GM12878 (cell line): Measurements from ENCODE around the gene SCT. TPM values are rescaled to one million over a fixed set of nuclear protein-coding genes. Genes with fewer than 3 reads are reported as not detected.

ENCODE experiments used
- ATAC-seq: fragments of 200-7000 bp; cut with Tn5 transposase; 3 replicates; pipeline ENCODE4 v1.9.1; 2020; ENCODE audit warnings: mild to moderate bottlenecking, moderate library complexity
- BruUV-seq: library from RNA; stranded (reverse); fragments of 400-500 nt; replicated peaks from 2 replicates; lab custom pipeline; 2021; lab: Mats Ljungman, UMichigan
- CTCF ChIA-PET: fragments of 300-600 bp; sonication (Branson Sonifier 250); formaldehyde crosslinking; extraction: SDS; loops from one replicate; lab custom pipeline; 2021; ENCODE audit warnings: inconsistent platforms; lab: Yijun Ruan, JAX
- POLR2A ChIA-PET: fragments of 350-600 bp; formaldehyde crosslinking; extraction: SDS; loops from one replicate; lab custom pipeline; 2021; ENCODE audit warnings: inconsistent platforms; lab: Charles Lee
- RAD21 ChIA-PET: fragments of 300-600 bp; sonication (Branson Sonifier 250); formaldehyde crosslinking; loops from one replicate; lab custom pipeline; 2023; ENCODE audit warnings: antibody characterized with exemption; ENCODE audit not compliant: unreplicated experiment; lab: Charles Lee
- SMC1A ChIA-PET: fragments of 300-600 bp; sonication (Branson Sonifier 250); formaldehyde crosslinking; loops from one replicate; lab custom pipeline; 2023; ENCODE audit not compliant: unreplicated experiment, uncharacterized antibody; lab: Charles Lee
- DNase-seq: peaks from one replicate; pipeline ENCODE4 v3.0.0-alpha.2; 2011; ENCODE audit warnings: low read depth, low spot score
- FAIRE-seq: peaks from 3 replicates; lab custom pipeline; 2011; peaks lifted over from hg19 to GRCh38; lab: Jason Lieb, UNC
- H2AFZ ChIP-seq: 2 replicates; pipeline ENCODE4 v1.6.0; 2011; ENCODE audit warnings: low read depth, low read length, control low read depth; ENCODE audit not compliant: control insufficient read depth
- H3K27ac ChIP-seq: 2 replicates; pipeline ENCODE4 v1.5.1; 2011; ENCODE audit warnings: control low read depth; ENCODE audit not compliant: control insufficient read depth, insufficient read depth
- H3K27me3 ChIP-seq, 2 experiments: replicated peaks in 1 of 2; 2 replicates each; pipeline versions ENCODE4 v1.6.0 to v1.6.1; 2011; ENCODE audit warnings: low read length in 1 of 2; ENCODE audit not compliant: control insufficient read depth in 2 of 2, insufficient read depth in 2 of 2
- H3K36me3 ChIP-seq, 2 experiments: 2 replicates each; pipeline ENCODE4 v1.5.1; 2011; ENCODE audit warnings: low read length in 1 of 2; ENCODE audit not compliant: control insufficient read depth in 2 of 2, insufficient read depth in 2 of 2
- H3K4me1 ChIP-seq: 2 replicates; pipeline ENCODE4 v1.6.1; 2011; ENCODE audit warnings: mild to moderate bottlenecking, low read length, moderate library complexity, mixed read lengths; ENCODE audit not compliant: control insufficient read depth, insufficient read depth
- H3K4me2 ChIP-seq: 2 replicates; pipeline ENCODE4 v1.6.0; 2011; ENCODE audit warnings: control low read depth; ENCODE audit not compliant: control insufficient read depth, insufficient read depth
- H3K4me3 ChIP-seq: fragments of 200-600 bp; sonication (generic); 2 replicates; pipeline ENCODE4 v1.5.1; 2016
- H3K79me2 ChIP-seq: 2 replicates; pipeline ENCODE4 v1.6.0; 2011; ENCODE audit warnings: low read length; ENCODE audit not compliant: control insufficient read depth, insufficient read depth
- H3K9ac ChIP-seq: 2 replicates; pipeline ENCODE4 v1.8.0; 2011; ENCODE audit warnings: low read length, control low read depth, mixed read lengths; ENCODE audit not compliant: control insufficient read depth, insufficient read depth
- H3K9me3 ChIP-seq: replicated peaks from 3 replicates; pipeline ENCODE4 v1.5.1; 2011; ENCODE audit warnings: mild to moderate bottlenecking, low read length; ENCODE audit not compliant: control insufficient read depth, insufficient read depth
- H4K20me1 ChIP-seq: 2 replicates; pipeline ENCODE4 v1.6.0; 2011; ENCODE audit not compliant: control insufficient read depth, insufficient read depth
- MYB ChIP-seq: fragments of 150-350 bp; IDR thresholded peaks from 2 replicates; pipeline ENCODE4 v1.6.1; 2014; ENCODE audit warnings: mild to moderate bottlenecking, low read depth, low read length, borderline replicate concordance
- REST ChIP-seq: IDR thresholded peaks from 2 replicates; pipeline ENCODE4 v1.6.1; 2012; ENCODE audit warnings: mild to moderate bottlenecking, low read depth, low read length
- ZNF207 ChIP-seq: fragments of 450-650 bp; IDR thresholded peaks from 2 replicates; pipeline ENCODE4 v1.6.1; 2014; ENCODE audit warnings: antibody characterized with exemption, mild to moderate bottlenecking, borderline replicate concordance
- WGBS: methylation state at CpG from one replicate; pipeline ENCODE4 v1.1.6; 2016; ENCODE audit warnings: low lambda C conversion rate; ENCODE audit not compliant: insufficient replicate concordance, insufficient coverage; ENCODE audit errors: missing lambda C conversion rate; 5-methylcytosine and 5-hydroxymethylcytosine counted together
- in situ Hi-C: fragments of 300-500 bp; cut with MboI; formaldehyde crosslinking; loops from 9 replicates; pipeline ENCODE4 v1.14.3; 2018; ENCODE audit warnings: mixed read lengths
- intact Hi-C: fragments of 100-400 bp; cut with micrococcal nuclease; formaldehyde crosslinking; loops from one replicate; pipeline ENCODE4 v1.14.2; 2022; ENCODE audit not compliant: unreplicated experiment
- polyA plus RNA-seq, 11 experiments: library from polyadenylated mRNA; depleted of rRNA in 4 of 11; unstranded in 6 of 11; stranded (reverse) in 5 of 11; fragments of >200 nt; fragmentation: Nextera tagmentation in 4 of 11; fragmentation: Illumina TruSeq in 1 of 11; extraction: Ambion mirVana in 4 of 11; extraction: Trizol in 1 of 11; gene quantifications; 1 replicate in 1 of 11; 2 replicates in 10 of 11; pipeline versions ENCODE4 v1.2.1 to v1.2.3, GENCODE V29; 2011 to 2016; ENCODE audit warnings: inconsistent platforms in 2 of 11, missing spikeins in 2 of 11, low read depth in 1 of 11
- total RNA-seq, 4 experiments: library from RNA; depleted of rRNA in 3 of 4; stranded (reverse); fragments of >200 nt in 3 of 4; fragmentation: Illumina TruSeq in 1 of 4; extraction: Trizol in 1 of 4; gene quantifications; 2 replicates each; pipeline versions ENCODE4 v1.2.1 to v1.2.3, GENCODE V29; 2013 to 2021
- TF ChIP-seq, protein P1 (sequence below): fragments of 450-650 bp; IDR thresholded peaks from 2 replicates; pipeline ENCODE4 v1.6.1; 2018; ENCODE audit warnings: borderline replicate concordance, mild to moderate bottlenecking; ENCODE audit not compliant: partially characterized antibody

SCT gene
- total and polyA plus RNA-seq, 10 of the 15 experiments (the other 5 are each of a cell fraction or from before 2014, with no cell fraction given) = not detected

GRCh38 chr11:643849-644738 is 17.1 kb upstream of the SCT start (continued):
- no peak for TF ChIP-seq REST
- no peak for TF ChIP-seq MYB

- no peaks in the 10 kb centered on the region for H3K9me3 ChIP-seq
- H3K79me2 ChIP-seq = no peaks in the 10 kb centered on the region
- CTCF ChIA-PET = no interaction called here
- H3K4me1 ChIP-seq = peaks cover 13% of the 10 kb centered on the region
- peaks cover 0 to 3% of the 10 kb centered on the region in 2 experiments; a peak in 1 of 4 replicates for H3K27me3 ChIP-seq
- no peak overlapping the region for H2AFZ ChIP-seq
- ATAC-seq (no peak), DNase-seq (no peak), FAIRE-seq (no peak)
- POLR2A ChIA-PET = interaction anchor here (0.6 kb wide), 1 partner anchor 276 kb away, joined by 5 read pairs; no protein-coding TSS in a partner anchor
- no peaks in the 10 kb centered on the region for H4K20me1 ChIP-seq
- peaks cover 0 to 2% of the 10 kb centered on the region in 2 experiments; a peak in 3 of 4 replicates for H3K36me3 ChIP-seq
- intact Hi-C loops (no loop called here), in situ Hi-C loops (no loop called here)
- H3K9ac ChIP-seq = no peak overlapping the region
- no TSS peak for BruUV-seq
- WGBS = 75% methylated on average over 9 of the region's 9 CpGs
- no peak overlapping the region for H3K4me2 ChIP-seq
- TF ChIP-seq, protein P1, sequence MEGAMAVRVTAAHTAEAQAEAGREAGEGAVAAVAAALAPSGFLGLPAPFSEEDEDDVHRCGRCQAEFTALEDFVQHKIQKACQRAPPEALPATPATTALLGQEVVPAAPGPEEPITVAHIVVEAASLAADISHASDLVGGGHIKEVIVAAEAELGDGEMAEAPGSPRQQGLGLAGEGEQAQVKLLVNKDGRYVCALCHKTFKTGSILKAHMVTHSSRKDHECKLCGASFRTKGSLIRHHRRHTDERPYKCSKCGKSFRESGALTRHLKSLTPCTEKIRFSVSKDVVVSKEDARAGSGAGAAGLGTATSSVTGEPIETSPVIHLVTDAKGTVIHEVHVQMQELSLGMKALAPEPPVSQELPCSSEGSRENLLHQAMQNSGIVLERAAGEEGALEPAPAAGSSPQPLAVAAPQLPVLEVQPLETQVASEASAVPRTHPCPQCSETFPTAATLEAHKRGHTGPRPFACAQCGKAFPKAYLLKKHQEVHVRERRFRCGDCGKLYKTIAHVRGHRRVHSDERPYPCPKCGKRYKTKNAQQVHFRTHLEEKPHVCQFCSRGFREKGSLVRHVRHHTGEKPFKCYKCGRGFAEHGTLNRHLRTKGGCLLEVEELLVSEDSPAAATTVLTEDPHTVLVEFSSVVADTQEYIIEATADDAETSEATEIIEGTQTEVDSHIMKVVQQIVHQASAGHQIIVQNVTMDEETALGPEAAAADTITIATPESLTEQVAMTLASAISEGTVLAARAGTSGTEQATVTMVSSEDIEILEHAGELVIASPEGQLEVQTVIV = no peak
- TF ChIP-seq ZNF207 = no peak
- SMC1A ChIA-PET = no interaction called here
- no peak overlapping the region for H3K4me3 ChIP-seq
- RAD21 ChIA-PET = no interaction called here
- no peak overlapping the region for H3K27ac ChIP-seq
These were observed 16.4 kb upstream of the SCT start for GRCh38 chr11:643366-643765.
